Neural progenitor cell (in vitro differentiated cells): ENCODE data around the gene GFPT1. TPM values are rescaled to one million over a fixed set of nuclear protein-coding genes. Genes with fewer than 3 reads are reported as not detected.

Source experiments
- DNase-seq: peaks from one replicate; pipeline ENCODE4 v3.0.0-alpha.2; 2016; ENCODE audit warnings: low spot score
- H2AFZ ChIP-seq: fragments of 200-600 bp; sonication (generic); replicated peaks from 2 replicates; pipeline ENCODE4 v1.6.1; 2016; ENCODE audit warnings: antibody characterized with exemption
- H3F3A ChIP-seq: fragments of 200-600 bp; sonication (generic); 2 replicates; pipeline ENCODE4 v1.6.1; 2016; ENCODE audit warnings: antibody characterized with exemption, low read depth
- H3K27ac ChIP-seq: fragments of 200-600 bp; sonication (generic); 2 replicates; pipeline ENCODE4 v1.5.1; 2016; ENCODE audit warnings: mild to moderate bottlenecking
- H3K27me3 ChIP-seq: fragments of 200-600 bp; sonication (generic); 2 replicates; pipeline ENCODE4 v1.6.1; 2016; ENCODE audit warnings: mild to moderate bottlenecking, moderate library complexity
- H3K36me3 ChIP-seq: fragments of 200-600 bp; sonication (generic); 2 replicates; pipeline ENCODE4 v1.5.1; 2016
- H3K4me1 ChIP-seq: fragments of 200-600 bp; sonication (generic); 2 replicates; pipeline ENCODE4 v1.6.1; 2016; ENCODE audit warnings: mixed run types
- H3K4me2 ChIP-seq: fragments of 200-600 bp; sonication (generic); 2 replicates; pipeline ENCODE4 v1.6.1; 2016
- H3K4me3 ChIP-seq: fragments of 200-600 bp; sonication (generic); 2 replicates; pipeline ENCODE4 v1.5.1; 2016
- H3K79me2 ChIP-seq: fragments of 200-600 bp; sonication (generic); 2 replicates; pipeline ENCODE4 v1.6.1; 2016; ENCODE audit warnings: low read depth
- H3K9ac ChIP-seq: fragments of 200-600 bp; sonication (generic); 2 replicates; pipeline ENCODE4 v1.6.1; 2016
- H3K9me3 ChIP-seq: fragments of 200-600 bp; sonication (generic); 2 replicates; pipeline ENCODE4 v1.5.1; 2016; ENCODE audit warnings: low read depth
- H4K20me1 ChIP-seq: fragments of 200-600 bp; sonication (generic); 2 replicates; pipeline ENCODE4 v1.6.1; 2016; ENCODE audit warnings: low read depth
- H3K27ac Mint-ChIP-seq: 3 replicates; pipeline ENCODE4 v1.8.0; 2021; ENCODE audit warnings: mixed read lengths
- H3K27me3 Mint-ChIP-seq: 2 replicates; pipeline ENCODE4 v1.8.0; 2022; ENCODE audit warnings: low read depth, mild to moderate bottlenecking, inconsistent platforms, moderate library complexity, mixed read lengths; ENCODE audit not compliant: insufficient read depth
- H3K36me3 Mint-ChIP-seq: 3 replicates; pipeline ENCODE4 v1.8.0; 2021; ENCODE audit warnings: mixed read lengths
- H3K4me1 Mint-ChIP-seq: 3 replicates; pipeline ENCODE4 v1.8.0; 2021; ENCODE audit warnings: mixed read lengths
- H3K4me3 Mint-ChIP-seq: 3 replicates; pipeline ENCODE4 v1.8.0; 2021; ENCODE audit warnings: mild to moderate bottlenecking, moderate library complexity, mixed read lengths
- H3K9me3 Mint-ChIP-seq: 3 replicates; pipeline ENCODE4 v1.8.0; 2020; ENCODE audit warnings: mixed read lengths
- CTCF ChIP-seq: fragments of 200-600 bp; sonication (generic); IDR thresholded peaks from 2 replicates; pipeline ENCODE4 v1.5.1; 2017; ENCODE audit warnings: antibody characterized with exemption, mild to moderate bottlenecking
- EZH2 ChIP-seq: fragments of 200-600 bp; sonication (generic); IDR thresholded peaks from 2 replicates; pipeline ENCODE4 v1.6.1; 2017; ENCODE audit warnings: antibody characterized with exemption, mild to moderate bottlenecking, moderate library complexity
- EZH2phosphoT487 ChIP-seq: fragments of 200-600 bp; sonication (generic); IDR thresholded peaks from 2 replicates; pipeline ENCODE4 v1.6.1; 2017; ENCODE audit warnings: antibody characterized with exemption
- total RNA-seq: library from RNA; depleted of rRNA; stranded (reverse); fragments of >200 nt; gene quantifications from 2 replicates; pipeline ENCODE4 v1.2.3, GENCODE V29; 2015; ENCODE audit warnings: low replicate concordance

Gene GFPT1
- total RNA-seq, 1 donor from 2014 or later, result 54.3 TPM

GRCh38 chr2:69305712-69306392 is 81.2 kb downstream of the GFPT1 start:
- Histone ChIP-seq H4K20me1 (no peaks in the 10 kb centered on the region), H3K4me2 (peak overlapping the region; percentile 85), H3K27me3 (peaks cover 39% of the 10 kb centered on the region), H3K4me3 (peak overlapping the region; percentile 54), H3K36me3 (no peaks in the 10 kb centered on the region), H3F3A (peaks cover 5% of the 10 kb centered on the region), H3K27ac (no peak overlapping the region), H3K9me3 (no peaks in the 10 kb centered on the region), H2AFZ (peak overlapping the region; percentile 82), H3K4me1 (peaks cover 6% of the 10 kb centered on the region), H3K79me2 (no peaks in the 10 kb centered on the region), H3K9ac (no peak overlapping the region)
- H3K4me1 Mint-ChIP-seq, result peaks cover 9% of the 10 kb centered on the region
- peaks cover 16% of the 10 kb centered on the region for H3K27me3 Mint-ChIP-seq
- DNase-seq, result peak; percentile 9
- H3K36me3 Mint-ChIP-seq, result no peaks in the 10 kb centered on the region
- TF ChIP-seq EZH2phosphoT487, result no peak
- no peak for TF ChIP-seq EZH2
- no peak for TF ChIP-seq CTCF
- H3K4me3 Mint-ChIP-seq, result peak overlapping the region; percentile 83
- H3K9me3 Mint-ChIP-seq, result no peaks in the 10 kb centered on the region
- no peak overlapping the region for H3K27ac Mint-ChIP-seq

GRCh38 chr2:69305166-69305565 is 81.9 kb downstream of the GFPT1 start:
- H3F3A ChIP-seq, result peaks cover 5% of the 10 kb centered on the region
- Mint-ChIP-seq H3K4me3 (no peak overlapping the region), H3K27me3 (peaks cover 16% of the 10 kb centered on the region), H3K36me3 (no peaks in the 10 kb centered on the region), H3K27ac (no peak overlapping the region), H3K4me1 (peaks cover 9% of the 10 kb centered on the region), H3K9me3 (no peaks in the 10 kb centered on the region)
- no peaks in the 10 kb centered on the region for H3K36me3 ChIP-seq
- no peak overlapping the region for H3K9ac ChIP-seq
- H3K79me2 ChIP-seq, result no peaks in the 10 kb centered on the region
- no peaks in the 10 kb centered on the region for H4K20me1 ChIP-seq
- H3K9me3 ChIP-seq, result no peaks in the 10 kb centered on the region
- TF ChIP-seq EZH2, result no peak
- TF ChIP-seq CTCF, result no peak
- no peak for TF ChIP-seq EZH2phosphoT487
- no peak overlapping the region for H2AFZ ChIP-seq
- peaks cover 39% of the 10 kb centered on the region for H3K27me3 ChIP-seq
- no peak overlapping the region for H3K27ac ChIP-seq
- peaks cover 6% of the 10 kb centered on the region for H3K4me1 ChIP-seq
- H3K4me2 ChIP-seq, result no peak overlapping the region
- DNase-seq, result no peak
- no peak overlapping the region for H3K4me3 ChIP-seq

GRCh38 chr2:69304656-69305055 is 82.4 kb downstream of the GFPT1 start:
- H3K9me3 ChIP-seq, result no peaks in the 10 kb centered on the region
- peaks cover 39% of the 10 kb centered on the region for H3K27me3 ChIP-seq
- H3K9ac ChIP-seq, result no peak overlapping the region
- Mint-ChIP-seq H3K9me3 (no peaks in the 10 kb centered on the region), H3K27ac (no peak overlapping the region), H3K36me3 (no peaks in the 10 kb centered on the region), H3K4me1 (peaks cover 5% of the 10 kb centered on the region), H3K27me3 (peaks cover 15% of the 10 kb centered on the region), H3K4me3 (no peak overlapping the region)
- H3K27ac ChIP-seq, result no peak overlapping the region
- peak; percentile 20 for DNase-seq
- no peaks in the 10 kb centered on the region for H3K36me3 ChIP-seq
- H3K4me1 ChIP-seq, result peaks cover 6% of the 10 kb centered on the region
- no peak overlapping the region for H2AFZ ChIP-seq
- no peaks in the 10 kb centered on the region for H3K79me2 ChIP-seq
- peaks cover 5% of the 10 kb centered on the region for H3F3A ChIP-seq
- no peak for TF ChIP-seq EZH2
- H4K20me1 ChIP-seq, result no peaks in the 10 kb centered on the region
- no peak overlapping the region for H3K4me2 ChIP-seq
- H3K4me3 ChIP-seq, result no peak overlapping the region

- Histone ChIP-seq H3F3A (no peaks in the 10 kb centered on the region), H3K4me1 (peaks cover under 1% of the 10 kb centered on the region), H3K79me2 (no peaks in the 10 kb centered on the region), H3K9me3 (no peaks in the 10 kb centered on the region), H4K20me1 (no peaks in the 10 kb centered on the region), H2AFZ (no peak overlapping the region), H3K27me3 (peaks cover 22% of the 10 kb centered on the region), H3K4me2 (no peak overlapping the region), H3K36me3 (no peaks in the 10 kb centered on the region), H3K27ac (no peak overlapping the region), H3K9ac (no peak overlapping the region), H3K4me3 (no peak overlapping the region)
- Mint-ChIP-seq H3K9me3 (no peaks in the 10 kb centered on the region), H3K27me3 (peaks cover 5% of the 10 kb centered on the region), H3K4me1 (no peaks in the 10 kb centered on the region), H3K36me3 (no peaks in the 10 kb centered on the region), H3K4me3 (no peak overlapping the region), H3K27ac (no peak overlapping the region)
- no peak for DNase-seq
- TF ChIP-seq EZH2 (no peak), EZH2phosphoT487 (no peak), CTCF (no peak)
Observed at GRCh38 chr2:69300650-69301049, 86.4 kb downstream of the GFPT1 start.
